ENCODE measurements around the gene SRSF8. TPM values are rescaled to one million over a fixed set of nuclear protein-coding genes. Genes with fewer than 3 reads are reported as not detected.
"Not testable (repeated sequence)": the region's sequence is repeated elsewhere in the genome, so short reads cannot be mapped to it uniquely, and the experiment has no call there.

SRSF8 gene
- total RNA-seq, 1 donor from 2014 or later: 57.6 TPM

DNA sequence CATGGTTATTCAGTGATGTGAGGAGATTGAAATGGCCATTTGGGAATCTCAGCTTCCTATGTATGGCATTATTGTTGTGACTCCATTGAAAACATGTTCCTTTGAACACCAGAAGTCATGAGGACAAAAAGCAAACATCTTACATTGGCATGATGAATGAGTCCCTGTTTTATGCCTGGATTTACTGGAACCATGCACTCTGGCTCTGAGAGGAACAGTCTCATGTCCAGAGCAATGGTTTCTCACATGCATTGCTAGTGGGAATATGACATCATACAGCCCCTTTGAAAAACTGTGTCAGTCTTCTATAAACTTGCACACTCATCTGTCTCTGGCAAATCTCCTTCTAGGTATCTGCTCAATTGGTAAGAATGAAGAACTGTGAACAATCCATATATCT, 20.9 kb upstream of the SRSF8 start:
- H3K4me3 Mint-ChIP-seq (ENCODE audit: unreplicated experiment): no peak overlapping the region
- TF ChIP-seq, protein P1, sequence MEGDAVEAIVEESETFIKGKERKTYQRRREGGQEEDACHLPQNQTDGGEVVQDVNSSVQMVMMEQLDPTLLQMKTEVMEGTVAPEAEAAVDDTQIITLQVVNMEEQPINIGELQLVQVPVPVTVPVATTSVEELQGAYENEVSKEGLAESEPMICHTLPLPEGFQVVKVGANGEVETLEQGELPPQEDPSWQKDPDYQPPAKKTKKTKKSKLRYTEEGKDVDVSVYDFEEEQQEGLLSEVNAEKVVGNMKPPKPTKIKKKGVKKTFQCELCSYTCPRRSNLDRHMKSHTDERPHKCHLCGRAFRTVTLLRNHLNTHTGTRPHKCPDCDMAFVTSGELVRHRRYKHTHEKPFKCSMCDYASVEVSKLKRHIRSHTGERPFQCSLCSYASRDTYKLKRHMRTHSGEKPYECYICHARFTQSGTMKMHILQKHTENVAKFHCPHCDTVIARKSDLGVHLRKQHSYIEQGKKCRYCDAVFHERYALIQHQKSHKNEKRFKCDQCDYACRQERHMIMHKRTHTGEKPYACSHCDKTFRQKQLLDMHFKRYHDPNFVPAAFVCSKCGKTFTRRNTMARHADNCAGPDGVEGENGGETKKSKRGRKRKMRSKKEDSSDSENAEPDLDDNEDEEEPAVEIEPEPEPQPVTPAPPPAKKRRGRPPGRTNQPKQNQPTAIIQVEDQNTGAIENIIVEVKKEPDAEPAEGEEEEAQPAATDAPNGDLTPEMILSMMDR (IDR thresholded peaks at IDR 0.05): no peak
- H3K27ac Mint-ChIP-seq (ENCODE audit: unreplicated experiment): no peak overlapping the region
- no peaks in the 10 kb centered on the region for H3K9me3 Mint-ChIP-seq (ENCODE audit: unreplicated experiment)
- no peak for DNase-seq (ENCODE audit: extremely low spot score, unreplicated experiment)
- H3K4me1 Mint-ChIP-seq (ENCODE audit: unreplicated experiment): no peaks in the 10 kb centered on the region
- peaks cover 64% of the 10 kb centered on the region for H3K27me3 Mint-ChIP-seq (ENCODE audit: unreplicated experiment)
- H3K36me3 Mint-ChIP-seq (ENCODE audit: unreplicated experiment): no peaks in the 10 kb centered on the region

DNA sequence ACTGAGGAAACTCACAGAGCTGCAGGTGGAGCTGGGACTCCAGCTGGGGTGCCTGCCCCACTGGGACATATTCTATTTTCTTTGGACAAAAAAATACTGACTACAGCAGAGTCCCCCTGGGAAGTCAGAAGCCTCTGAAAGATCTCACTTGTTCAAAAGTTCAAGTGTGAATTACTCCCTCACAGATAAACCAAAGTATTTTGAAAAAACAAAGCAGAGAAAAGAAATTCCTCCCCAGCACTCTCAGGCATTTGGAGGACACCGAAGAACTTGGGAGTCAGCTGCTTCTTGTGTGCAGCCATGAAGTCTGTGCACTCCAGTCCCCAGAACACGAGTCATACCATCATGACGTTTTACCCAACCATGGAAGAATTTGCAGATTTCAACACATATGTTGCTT, 17.6 kb upstream of the SRSF8 start, which contains the start of gene KDM4F:
TSS of gene KDM4F (plus strand) at position 301 of the 400 bp plus-strand sequence.
- not testable (repeated sequence) for H3K9me3 Mint-ChIP-seq (ENCODE audit: unreplicated experiment); DNase-seq (ENCODE audit: extremely low spot score, unreplicated experiment); H3K36me3 Mint-ChIP-seq (ENCODE audit: unreplicated experiment); H3K4me3 Mint-ChIP-seq (ENCODE audit: unreplicated experiment); H3K27ac Mint-ChIP-seq (ENCODE audit: unreplicated experiment); H3K4me1 Mint-ChIP-seq (ENCODE audit: unreplicated experiment)
- peaks cover 58% of the 10 kb centered on the region for H3K27me3 Mint-ChIP-seq (ENCODE audit: unreplicated experiment)

DNA sequence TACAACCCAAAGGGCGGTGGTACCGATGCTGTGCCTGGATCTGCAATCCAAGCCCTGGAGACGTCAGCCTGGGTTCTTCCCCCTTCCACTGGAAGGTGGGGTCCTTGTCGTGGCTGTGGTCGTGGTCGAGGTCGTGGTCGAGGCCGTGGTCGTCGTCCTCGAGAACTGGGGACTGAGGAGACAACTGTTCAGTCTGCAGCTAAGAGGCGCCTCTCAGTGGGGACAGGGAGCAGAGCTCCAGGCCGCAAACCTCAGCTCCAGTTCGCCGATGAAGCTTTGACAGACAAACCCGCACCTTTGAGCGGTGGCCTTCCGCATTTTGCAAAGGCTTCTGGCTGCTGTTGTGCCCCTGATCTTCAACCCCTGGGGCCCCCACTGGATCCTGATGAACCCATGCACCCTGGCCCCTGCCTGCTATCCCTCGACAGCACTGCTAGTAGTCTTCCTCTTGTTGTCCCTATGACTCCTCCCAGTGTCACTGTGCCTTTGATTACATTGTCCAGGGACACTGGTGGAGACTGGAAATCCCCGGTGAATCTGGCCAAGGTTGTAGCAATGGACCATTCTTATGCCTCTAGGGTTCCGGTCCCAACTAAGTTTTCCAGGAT, 16.0 kb upstream of the SRSF8 start:
- Mint-ChIP-seq H3K27me3 (ENCODE audit: unreplicated experiment) (peaks cover 59% of the 10 kb centered on the region), H3K36me3 (ENCODE audit: unreplicated experiment) (no peaks in the 10 kb centered on the region), H3K27ac (ENCODE audit: unreplicated experiment) (no peak overlapping the region), H3K4me1 (ENCODE audit: unreplicated experiment) (no peaks in the 10 kb centered on the region), H3K9me3 (ENCODE audit: unreplicated experiment) (no peaks in the 10 kb centered on the region), H3K4me3 (ENCODE audit: unreplicated experiment) (no peak overlapping the region)
- no peak for DNase-seq (ENCODE audit: extremely low spot score, unreplicated experiment)
- TF ChIP-seq, protein P1 (IDR thresholded peaks at IDR 0.05): no peak

DNA sequence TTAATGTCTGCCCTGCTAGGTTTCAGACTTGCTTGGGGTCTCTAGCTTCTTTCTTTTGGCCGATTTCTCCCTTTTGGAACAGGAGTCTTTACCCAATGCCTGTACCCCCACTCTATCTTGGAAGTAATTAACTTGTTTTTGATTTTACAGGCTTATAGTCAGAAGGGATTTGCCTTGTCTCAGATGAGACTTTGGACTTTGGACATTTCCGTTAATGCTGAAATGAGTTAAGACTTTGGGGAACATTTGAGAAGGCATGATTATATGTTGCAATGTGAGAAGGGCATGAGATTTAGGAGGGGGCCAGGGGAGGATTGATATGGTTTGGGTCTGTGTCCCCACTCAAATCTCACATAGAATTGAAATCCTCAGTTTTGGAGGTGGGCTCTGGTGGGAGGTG, 12.4 kb upstream of the SRSF8 start:
- Mint-ChIP-seq H3K4me1 (ENCODE audit: unreplicated experiment) (no peaks in the 10 kb centered on the region), H3K36me3 (ENCODE audit: unreplicated experiment) (no peaks in the 10 kb centered on the region), H3K27ac (ENCODE audit: unreplicated experiment) (no peak overlapping the region), H3K27me3 (ENCODE audit: unreplicated experiment) (peaks cover 37% of the 10 kb centered on the region), H3K9me3 (ENCODE audit: unreplicated experiment) (no peaks in the 10 kb centered on the region), H3K4me3 (ENCODE audit: unreplicated experiment) (no peak overlapping the region)
- no peak for DNase-seq (ENCODE audit: extremely low spot score, unreplicated experiment)
- TF ChIP-seq, protein P1 (IDR thresholded peaks at IDR 0.05): no peak

DNA sequence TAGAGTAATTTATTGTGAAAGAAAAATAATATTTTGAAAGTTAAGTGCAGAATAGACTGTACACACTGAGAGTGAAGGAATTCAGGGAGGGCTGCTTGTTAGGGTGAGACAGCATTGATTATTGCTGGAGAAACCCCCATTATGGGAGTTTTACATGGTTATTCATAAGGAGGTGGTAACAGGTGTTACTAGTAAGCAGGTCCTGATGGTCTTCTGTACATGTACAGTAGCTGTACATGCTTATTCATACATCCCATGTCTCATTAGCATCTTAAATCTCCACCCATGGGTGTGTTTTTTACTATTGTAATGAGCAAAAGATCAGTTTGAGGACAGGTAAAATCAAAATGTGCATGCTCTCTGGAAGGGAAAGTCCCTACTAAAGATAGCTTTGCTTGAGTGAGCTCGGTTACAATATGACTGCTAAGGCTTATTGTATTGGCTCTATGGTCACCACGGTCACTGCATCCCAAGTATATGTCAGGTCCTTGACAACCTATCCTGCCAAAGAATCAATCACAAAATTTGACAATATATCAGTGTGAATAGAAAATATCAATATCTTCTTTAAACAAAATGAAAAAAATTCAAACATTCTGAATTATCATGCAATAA, 11.3 kb upstream of the SRSF8 start:
- Mint-ChIP-seq H3K27me3 (ENCODE audit: unreplicated experiment) (peaks cover 40% of the 10 kb centered on the region), H3K4me1 (ENCODE audit: unreplicated experiment) (no peaks in the 10 kb centered on the region), H3K36me3 (ENCODE audit: unreplicated experiment) (no peaks in the 10 kb centered on the region), H3K27ac (ENCODE audit: unreplicated experiment) (no peak overlapping the region), H3K4me3 (ENCODE audit: unreplicated experiment) (no peak overlapping the region), H3K9me3 (ENCODE audit: unreplicated experiment) (no peaks in the 10 kb centered on the region)
- TF ChIP-seq, protein P1 (IDR thresholded peaks at IDR 0.05): no peak
- no peak for DNase-seq (ENCODE audit: extremely low spot score, unreplicated experiment)

Data from osteocyte (in vitro differentiated cells).